NOMO-1 treated with DMSO at 0.1 percent for 48 hours (cell line): ENCODE measurements around the gene OR52E2.
"Not testable (repeated sequence)": the region's sequence is repeated elsewhere in the genome, so short reads cannot be mapped to it uniquely, and the experiment has no call there.

Experiments
- DNase-seq: peaks from one replicate; lab custom pipeline; 2025; ENCODE audit not compliant: unreplicated experiment; lab: John Stamatoyannopoulos, UW

The OR52E2 gene

DNA sequence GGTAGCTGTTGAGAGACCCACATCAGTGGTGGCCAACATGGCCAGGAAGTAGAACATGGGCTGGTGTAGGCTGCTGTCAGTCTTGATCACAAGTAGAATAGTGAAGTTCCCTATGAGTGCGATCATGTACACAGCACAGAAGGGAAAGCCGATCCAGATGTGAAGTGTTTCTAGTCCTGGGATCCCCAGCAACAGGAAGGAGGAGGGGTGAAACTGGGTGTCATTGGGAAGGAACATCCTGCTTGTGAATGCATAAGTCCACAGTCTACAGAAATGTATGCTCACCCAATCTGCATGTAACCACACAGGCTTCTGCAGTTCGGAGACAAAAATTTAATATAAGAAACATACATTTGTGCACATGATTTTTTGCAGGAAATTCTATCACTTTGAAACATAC is at the start of gene OR52E2:
TSS of gene OR52E2 (minus strand) at position 237 of the 400 bp plus-strand sequence. CDS start at position 237, 0 bp downstream.
- no peak for DNase-seq

DNA sequence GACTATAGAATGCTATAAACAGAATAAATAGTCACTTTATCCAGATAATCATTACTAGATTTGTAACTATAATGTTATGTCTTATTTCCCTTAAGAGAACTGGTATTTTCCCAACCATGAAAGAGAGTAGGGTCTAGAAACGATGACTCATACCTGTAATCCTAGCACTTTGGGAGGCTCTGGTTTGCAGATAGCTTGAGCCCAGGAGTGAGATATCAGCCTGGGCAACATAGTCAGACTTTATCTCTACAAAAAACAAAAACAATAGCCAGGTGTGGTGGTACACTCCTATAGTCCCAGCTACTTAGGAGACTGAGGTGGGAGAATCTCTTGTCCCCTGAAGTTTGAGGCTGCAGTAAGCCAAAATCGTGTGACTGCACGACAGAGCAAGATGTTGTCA is 47.9 kb upstream of the OR52E2 start:
- no peak for DNase-seq

DNA sequence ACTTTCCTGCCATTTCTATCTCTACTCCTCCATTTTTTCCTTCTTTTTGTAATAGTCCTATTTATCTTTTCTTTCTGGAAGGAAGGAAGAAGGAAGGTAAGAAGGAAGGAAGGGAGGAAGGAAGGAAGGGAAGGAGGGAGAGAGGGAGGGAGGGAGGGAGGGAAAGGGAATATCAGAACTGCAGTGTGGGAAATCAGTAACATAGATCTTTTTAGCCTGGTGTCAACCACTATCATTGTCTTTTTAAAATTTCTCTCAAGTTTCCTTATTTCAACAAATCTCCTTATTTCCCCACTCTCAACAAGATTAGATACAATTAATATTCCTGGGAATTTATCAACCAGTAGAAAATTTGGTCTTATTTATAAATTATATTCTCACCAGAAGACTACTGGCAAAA is 43.6 kb upstream of the OR52E2 start:
- no peak for DNase-seq

DNA sequence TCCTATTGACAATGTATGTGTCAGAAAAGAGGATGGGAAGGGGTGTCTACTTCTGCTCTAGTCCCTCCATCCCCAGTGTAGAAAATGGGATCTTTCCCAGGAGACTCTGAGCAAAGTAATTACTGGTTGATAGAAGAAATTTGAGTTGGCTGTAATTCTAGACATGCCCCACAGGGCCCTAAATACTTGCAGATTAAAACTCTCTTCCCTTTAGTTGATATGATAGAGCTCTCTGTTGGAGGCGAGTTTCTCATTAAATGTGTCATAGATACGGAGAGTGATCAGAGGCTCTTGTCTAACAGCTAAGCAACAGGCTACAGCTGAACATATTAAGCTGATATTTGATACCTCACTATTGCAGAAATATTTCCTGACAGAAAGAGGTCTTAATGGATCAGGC is 42.8 kb upstream of the OR52E2 start:
- DNase-seq, result no peak

DNA sequence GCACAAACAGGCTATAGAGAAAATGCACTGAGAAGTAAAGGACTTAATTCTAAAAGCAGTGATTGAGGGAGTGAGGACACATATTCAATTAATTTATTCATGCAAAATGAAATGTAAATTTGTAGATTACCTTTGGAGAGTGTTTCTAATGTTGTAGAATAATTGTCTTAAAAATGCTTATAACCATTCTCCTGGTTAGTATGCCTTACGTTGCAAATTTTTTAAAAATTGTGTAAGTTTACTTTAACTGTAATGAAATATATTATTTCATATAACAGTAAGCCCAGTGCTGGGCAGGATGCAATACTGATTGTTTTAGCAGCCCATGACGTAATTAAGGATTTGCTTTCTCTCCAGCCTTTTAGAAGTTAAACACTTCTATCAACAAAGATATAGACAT is 36.6 kb upstream of the OR52E2 start:
- no peak for DNase-seq

DNA sequence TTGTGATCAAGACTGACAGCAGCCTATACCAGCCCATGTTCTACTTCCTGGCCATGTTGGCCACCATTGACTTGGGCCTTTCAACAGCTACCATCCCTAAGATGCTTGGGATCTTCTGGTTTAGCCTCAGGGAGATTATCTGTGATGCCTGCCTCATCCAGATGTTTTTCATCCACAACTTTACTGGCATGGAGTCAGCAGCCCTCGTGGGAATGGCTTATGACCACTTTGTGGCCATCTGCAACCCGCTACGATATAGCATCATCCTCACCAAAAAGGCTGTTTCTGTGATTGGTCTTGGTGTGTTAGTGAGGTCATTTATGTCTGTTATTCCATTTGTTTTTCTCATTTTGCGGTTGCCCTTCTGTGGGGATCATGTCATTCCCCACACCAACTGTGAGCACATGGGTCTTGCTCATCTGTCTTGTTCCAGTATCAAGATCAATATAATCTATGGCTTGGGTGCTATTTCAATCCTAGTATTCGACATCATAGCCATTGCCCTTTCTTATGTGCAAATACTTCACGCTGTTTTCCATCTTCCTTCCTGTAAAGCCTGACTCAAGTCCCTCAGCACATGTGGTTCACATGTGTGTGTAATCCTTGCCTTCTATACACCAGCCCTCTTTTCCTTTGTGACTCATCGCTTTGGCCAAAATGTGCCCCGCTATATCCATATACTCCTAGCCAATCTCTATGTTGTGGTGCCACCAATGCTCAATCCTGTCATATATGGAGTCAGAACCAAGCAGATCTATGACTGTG is 33.6 kb upstream of the OR52E2 start:
- DNase-seq, result no peak

DNA sequence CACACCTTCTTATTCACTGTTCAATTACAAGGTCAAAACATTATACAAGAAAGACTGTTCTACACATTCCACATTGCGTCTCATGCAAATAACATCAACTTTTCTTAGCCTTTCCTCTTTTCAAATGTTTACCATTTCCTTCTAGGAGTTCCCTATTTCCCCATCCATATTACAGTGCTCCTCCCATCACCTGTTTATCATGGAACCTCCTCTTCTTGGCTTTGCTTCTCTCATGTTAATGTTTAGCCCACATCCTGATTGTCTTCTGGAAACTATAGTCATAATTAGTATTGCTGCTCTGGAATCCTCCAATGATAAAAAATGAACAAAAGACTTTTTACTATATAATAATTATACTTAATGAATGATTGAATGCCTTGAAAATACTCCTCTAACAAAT is 31.2 kb upstream of the OR52E2 start:
- DNase-seq, result no peak

DNA sequence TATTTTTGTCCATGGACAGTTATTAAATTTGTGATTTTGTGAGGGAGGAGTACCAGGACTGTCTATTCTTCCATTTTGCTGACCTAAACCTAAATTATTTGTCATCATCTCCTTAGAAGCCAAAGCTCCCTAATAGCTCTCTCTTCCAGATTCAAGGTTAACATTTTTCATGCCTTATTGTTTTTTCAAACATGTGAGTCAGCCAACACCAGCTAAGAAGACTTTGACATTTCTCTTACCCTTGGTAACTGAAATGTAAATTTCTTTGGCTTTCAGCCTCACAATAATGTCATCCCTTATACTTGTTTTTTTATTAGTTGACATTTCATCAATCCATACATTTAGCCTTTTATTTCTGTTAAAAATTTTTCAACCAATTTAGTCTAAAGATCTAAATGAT is 29.1 kb upstream of the OR52E2 start:
- DNase-seq, result no peak

DNA sequence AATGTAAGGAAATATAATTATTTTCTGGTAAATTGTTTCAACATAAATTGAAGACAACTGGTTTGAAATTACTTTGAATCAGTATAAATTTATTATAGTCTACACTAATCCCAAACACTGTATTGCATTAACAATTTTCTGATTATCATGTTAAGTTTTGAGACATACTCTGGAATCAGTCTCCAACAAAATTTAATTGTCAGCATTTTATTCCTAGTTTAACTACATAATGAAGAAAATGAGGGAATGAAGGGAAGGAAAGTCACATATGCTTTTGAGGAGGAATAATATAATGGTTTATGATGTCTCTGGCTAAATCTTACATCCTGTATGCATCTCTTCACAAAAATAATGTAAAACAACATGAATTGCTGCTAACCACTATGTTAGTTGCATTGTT is 24.2 kb upstream of the OR52E2 start:
- no peak for DNase-seq

DNA sequence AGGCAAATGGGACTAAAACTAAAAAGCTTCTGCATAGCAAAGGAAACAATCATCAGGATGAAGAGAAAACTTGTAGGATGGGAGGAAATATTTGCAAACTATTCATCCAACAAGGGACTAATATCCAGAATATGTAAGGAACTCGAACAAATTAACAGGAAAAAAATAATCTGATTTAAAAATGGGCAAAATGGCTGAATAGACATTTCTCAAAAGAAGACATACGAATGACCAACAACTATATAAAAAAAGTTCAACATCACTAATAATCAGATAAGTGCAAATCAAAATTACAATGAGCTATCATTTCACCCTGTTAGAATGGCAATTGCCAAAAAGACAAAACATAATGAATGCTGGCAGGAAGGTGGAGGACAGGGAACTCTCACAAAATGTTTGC is 22.0 kb upstream of the OR52E2 start:
- DNase-seq, result no peak

DNA sequence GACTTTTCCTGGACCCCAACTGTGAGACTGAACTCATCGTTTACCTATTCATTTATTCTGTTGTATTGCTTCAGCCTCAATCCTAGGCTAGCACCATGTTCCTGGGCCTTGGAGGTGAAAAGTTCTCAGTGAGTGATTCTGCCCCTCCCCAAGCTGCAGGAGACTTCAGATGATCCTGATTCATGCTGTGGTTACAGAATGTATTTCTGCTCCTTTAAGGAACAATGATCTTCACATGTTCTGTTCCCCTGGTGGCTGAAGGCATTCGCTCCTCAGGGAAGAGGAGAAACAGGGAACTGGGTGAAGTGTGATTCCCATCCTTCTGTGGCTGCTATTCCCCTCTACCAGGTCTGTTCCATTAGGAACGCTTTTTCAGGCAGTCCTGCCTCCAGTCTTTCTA is 12.4 kb upstream of the OR52E2 start:
- no peak for DNase-seq

DNA sequence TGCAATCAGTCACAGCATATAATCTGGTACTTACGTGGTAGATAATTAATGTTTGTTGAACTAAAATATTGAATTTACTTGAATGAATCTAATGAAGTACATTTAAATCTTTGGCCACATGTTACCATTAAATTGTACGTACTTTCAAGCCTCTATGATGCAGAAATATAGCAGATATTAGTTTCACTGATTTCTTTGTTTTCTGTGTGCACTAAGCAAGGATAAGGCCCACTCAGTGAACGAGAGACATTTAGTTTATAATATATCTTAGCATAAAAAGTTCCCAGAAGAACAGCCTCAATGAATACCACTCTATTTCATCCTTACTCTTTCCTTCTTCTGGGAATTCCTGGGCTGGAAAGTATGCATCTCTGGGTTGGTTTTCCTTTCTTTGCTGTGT is 9.8 kb upstream of the OR52E2 start, which contains the start of gene OR52E1:
TSS of gene OR52E1 (plus strand) at position 301 of the 400 bp plus-strand sequence.
- no peak for DNase-seq

DNA sequence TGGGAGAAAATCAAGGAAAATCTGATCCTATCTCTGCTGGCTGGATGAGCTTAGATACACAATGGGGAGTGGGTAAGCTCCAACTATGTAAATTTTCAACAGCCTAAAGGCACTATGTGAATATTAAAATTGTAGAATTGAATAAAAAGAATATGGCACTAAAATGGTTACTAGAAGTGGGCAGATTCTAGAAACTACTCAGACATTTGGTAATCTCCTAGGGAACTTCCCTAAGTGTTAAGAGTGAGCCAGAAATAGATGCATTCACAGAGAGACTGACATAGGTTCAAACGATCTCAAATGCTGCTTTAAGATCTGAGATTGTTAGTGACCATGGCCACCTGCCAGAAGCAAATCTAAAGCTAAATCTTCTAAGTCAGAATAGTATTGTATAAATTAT is 5.6 kb upstream of the OR52E2 start:
- no peak for DNase-seq

DNA sequence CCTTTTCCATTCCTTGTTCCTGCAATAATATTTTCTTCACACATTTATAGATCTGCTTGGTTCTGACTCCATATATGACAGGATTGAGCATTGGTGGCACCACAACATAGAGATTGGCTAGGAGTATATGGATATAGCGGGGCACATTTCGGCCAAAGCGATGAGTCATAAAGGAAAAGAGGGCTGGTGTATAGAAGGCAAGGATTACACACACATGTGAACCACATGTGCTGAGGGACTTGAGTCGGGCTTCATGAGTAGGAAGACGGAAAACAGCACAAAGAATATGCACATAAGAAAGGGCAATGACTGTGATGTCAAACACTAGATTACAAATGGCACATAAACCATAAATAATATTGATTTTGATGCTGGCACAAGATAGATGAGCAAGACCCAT is 748 bp downstream of the OR52E2 start:
- DNase-seq, result not testable (repeated sequence)

DNA sequence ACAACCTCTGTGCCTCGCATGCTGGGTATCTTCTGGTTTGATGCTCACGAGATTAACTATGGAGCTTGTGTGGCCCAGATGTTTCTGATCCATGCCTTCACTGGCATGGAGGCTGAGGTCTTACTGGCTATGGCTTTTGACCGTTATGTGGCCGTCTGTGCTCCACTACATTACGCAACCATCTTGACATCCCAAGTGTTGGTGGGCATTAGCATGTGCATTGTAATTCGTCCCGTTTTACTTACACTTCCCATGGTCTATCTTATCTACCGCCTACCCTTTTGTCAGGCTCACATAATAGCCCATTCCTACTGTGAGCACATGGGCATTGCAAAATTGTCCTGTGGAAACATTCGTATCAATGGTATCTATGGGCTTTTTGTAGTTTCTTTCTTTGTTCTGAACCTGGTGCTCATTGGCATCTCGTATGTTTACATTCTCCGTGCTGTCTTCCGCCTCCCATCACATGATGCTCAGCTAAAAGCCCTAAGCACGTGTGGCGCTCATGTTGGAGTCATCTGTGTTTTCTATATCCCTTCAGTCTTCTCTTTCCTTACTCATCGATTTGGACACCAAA is 12.6 kb downstream of the OR52E2 start:
- DNase-seq, result no peak

DNA sequence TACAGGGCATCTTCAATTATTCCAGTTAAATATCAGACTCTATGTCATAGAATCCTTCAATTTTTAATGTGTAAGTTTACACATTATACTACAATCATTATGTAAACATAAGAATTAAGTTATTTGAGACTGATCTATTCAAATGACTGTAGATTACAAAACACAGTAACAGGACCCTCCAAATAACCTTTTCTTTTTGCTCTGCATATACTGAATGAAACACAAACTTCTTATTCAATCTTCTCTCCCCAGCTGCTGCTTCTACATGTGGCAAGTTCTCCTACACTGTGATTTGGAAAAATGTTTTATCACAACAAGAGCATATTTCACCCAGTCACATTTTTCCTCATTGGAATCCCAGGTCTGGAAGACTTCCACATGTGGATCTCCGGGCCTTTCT is 13.2 kb downstream of the OR52E2 start, which contains the start of gene OR52J3:
TSS of gene OR52J3 (plus strand) at position 301 of the 400 bp plus-strand sequence. CDS start at position 301, 0 bp downstream.
- DNase-seq, result no peak

DNA sequence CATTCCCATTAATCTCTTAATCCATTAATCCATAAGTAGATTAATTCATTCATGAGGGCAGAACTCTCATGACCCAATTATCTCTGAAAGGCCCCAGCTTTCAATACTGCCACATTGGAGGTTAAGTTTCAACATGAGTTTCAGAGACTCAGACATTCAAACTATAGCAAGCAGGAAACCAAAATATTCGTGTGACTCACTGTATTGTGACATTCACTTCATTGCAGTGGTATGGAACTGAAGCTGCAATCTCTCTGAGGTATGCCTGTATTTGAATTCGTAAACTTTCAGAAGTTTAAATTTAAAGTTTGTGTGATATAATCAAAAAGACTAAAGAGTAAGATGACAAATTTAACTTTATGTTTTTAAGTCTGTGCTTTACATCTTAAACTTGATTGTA is 16.0 kb downstream of the OR52E2 start:
- DNase-seq, result peak; percentile 1

DNA sequence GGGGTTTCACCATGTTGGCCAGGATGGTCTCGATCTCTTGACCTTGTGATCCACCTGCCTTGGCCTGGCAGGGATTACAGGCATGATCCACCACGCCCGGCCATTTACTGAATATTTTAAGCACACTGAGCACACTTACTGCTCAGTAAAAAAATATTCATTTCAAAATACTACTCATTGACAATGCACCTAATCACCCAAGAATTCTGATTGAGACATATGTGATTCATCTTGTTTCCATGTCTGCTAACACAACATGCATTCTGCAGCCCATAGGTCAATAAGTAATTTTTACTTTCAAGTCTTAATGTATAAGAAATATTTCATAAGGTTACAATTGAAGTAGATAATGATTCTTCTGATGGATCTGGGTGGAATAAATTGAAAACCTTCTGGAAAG is 17.3 kb downstream of the OR52E2 start:
- DNase-seq, result no peak

DNA sequence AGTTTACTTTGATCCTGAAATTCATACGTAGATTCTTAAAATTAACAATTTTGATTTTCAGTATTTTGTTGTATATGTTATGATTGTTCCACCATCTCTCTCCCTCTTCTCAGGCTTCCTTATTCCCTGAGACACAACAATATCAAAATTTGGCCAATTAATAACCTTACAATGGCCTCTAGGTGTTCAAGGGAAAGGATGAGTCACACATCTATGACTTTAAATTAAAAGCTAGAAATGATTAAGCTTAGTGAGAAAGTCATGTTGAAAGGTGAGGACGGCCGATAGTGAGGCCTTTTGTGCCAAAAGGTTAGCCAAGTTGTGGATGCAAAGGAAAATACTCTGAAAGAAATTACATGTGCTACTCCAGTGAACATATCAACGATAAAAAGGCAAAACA is 18.6 kb downstream of the OR52E2 start:
- no peak for DNase-seq

DNA sequence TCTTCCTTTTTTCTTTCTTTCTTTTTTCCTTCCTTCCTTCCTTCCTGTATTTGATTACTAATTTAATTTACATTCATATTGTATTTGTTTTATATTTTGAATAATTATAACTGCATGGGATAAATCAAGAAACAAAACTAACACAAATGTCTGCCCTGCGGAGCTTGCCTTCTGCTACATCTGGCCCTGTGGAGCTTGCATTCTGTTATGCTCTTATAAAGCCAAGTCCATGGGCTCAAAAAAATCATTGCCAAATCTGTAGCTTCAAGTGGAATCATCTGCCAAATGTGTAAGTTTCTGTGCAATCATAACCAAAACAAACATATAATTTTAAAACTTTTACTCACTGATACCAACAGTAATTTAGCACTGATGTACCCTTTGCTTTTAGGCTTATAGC is 21.1 kb downstream of the OR52E2 start:
- no peak for DNase-seq

DNA sequence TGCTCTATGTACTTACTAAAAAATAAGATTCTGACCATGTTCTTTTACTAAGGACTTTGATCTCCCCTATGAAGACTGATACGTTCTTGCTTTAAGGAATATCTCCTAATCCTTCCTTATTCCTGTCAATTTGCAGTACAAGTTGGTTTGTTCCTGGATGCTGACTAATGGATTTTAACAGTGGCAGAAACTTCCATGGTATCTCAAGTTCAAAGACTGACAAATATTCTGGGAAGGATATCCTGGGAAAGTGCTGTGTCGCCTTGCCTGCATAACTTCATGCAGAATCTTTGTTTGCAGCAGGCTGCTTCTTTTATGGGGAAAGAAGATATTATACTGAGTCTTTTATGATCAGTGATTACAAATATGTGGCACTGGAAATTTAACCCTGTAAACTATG is 21.5 kb downstream of the OR52E2 start:
- DNase-seq, result no peak

DNA sequence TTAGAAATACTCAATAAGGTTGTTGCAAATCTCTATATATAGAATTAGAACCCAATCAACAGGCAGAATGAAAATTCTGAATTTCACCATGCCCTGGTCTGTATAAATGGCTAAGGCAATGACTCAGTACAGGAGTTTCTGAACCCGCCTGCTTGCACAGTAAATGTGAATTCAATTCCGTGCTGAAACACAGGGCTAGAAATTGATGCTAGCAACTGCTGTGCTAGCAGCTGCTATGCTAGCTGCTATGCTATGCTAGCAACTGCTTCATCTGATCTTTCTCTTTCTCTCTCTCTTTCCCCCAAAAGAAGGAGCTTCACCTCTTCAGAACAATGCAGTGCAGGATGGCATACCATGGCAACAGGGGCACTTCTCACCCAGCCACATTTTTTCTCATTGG is 22.8 kb downstream of the OR52E2 start:
- DNase-seq, result no peak

DNA sequence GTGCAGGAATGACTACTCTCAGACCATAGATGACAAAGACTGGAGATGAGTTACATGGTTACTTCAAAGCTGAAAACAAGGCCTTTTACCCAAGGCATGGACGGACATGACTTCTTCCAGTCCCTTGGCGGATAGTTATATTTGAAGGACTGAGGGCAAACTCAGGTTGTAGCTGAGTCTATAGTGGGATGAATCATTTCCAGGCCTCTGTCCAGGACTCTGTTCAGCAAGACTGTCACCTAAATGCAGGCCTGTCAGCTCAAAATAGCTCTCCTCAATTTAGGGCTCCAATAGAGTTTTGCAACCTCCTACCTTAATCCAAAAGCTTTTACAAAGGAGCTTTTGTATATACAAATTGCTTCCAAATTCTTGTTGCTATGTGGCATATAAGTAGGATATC is 37.4 kb downstream of the OR52E2 start:
- no peak for DNase-seq
